GM19351 (cell line): ENCODE results near the gene FOXN3.

Experiments
- ATAC-seq: cut with Tn5 transposase; IDR thresholded peaks from one replicate; pipeline ENCODE4 v1.9.1; 2021; ENCODE audit warnings: mild to moderate bottlenecking, moderate library complexity; ENCODE audit not compliant: unreplicated experiment

The FOXN3 gene

GRCh38 chr14:89417091-89417464, at the start of gene FOXN3:
Gene FOXN3, minus strand, starts transcription at chr14:89417233. Its CDS starts 4,757 bp downstream, at chr14:89412476.
- peak; percentile 45 for ATAC-seq

- ATAC-seq: peak; percentile 49
These were observed 49.5 kb upstream of the FOXN3 start for GRCh38 chr14:89466484-89466883.

- ATAC-seq: no peak
These were observed 48.8 kb upstream of the FOXN3 start for GRCh38 chr14:89465876-89466275.

GRCh38 chr14:89461256-89461655, 44.2 kb upstream of the FOXN3 start:
- no peak for ATAC-seq

- no peak for ATAC-seq
These were observed 41.8 kb upstream of the FOXN3 start for GRCh38 chr14:89458713-89459420.

- no peak for ATAC-seq
These were observed 40.0 kb upstream of the FOXN3 start for GRCh38 chr14:89457007-89457406.

GRCh38 chr14:89455412-89455811, 38.4 kb upstream of the FOXN3 start:
- no peak for ATAC-seq

GRCh38 chr14:89454996-89455395, 38.0 kb upstream of the FOXN3 start:
- no peak for ATAC-seq

GRCh38 chr14:89452281-89452680, 35.2 kb upstream of the FOXN3 start:
- ATAC-seq: no peak

- ATAC-seq: no peak
These were observed 34.2 kb upstream of the FOXN3 start for GRCh38 chr14:89451229-89451628.

GRCh38 chr14:89447182-89447944, 30.3 kb upstream of the FOXN3 start:
- no peak for ATAC-seq

GRCh38 chr14:89445273-89445973, 28.4 kb upstream of the FOXN3 start:
- peak; percentile 63 for ATAC-seq

- ATAC-seq: no peak
These were observed 27.6 kb upstream of the FOXN3 start for GRCh38 chr14:89444516-89445125.

GRCh38 chr14:89444044-89444443, 27.0 kb upstream of the FOXN3 start:
- ATAC-seq: peak; percentile 48

- no peak for ATAC-seq
These were observed 26.1 kb upstream of the FOXN3 start for GRCh38 chr14:89443042-89443629.

- ATAC-seq: no peak
These were observed 25.2 kb upstream of the FOXN3 start for GRCh38 chr14:89442280-89442679.

- ATAC-seq: no peak
These were observed 24.2 kb upstream of the FOXN3 start for GRCh38 chr14:89440986-89441909.

GRCh38 chr14:89435892-89436656, 19.0 kb upstream of the FOXN3 start:
- ATAC-seq: no peak

- no peak for ATAC-seq
These were observed 18.5 kb upstream of the FOXN3 start for GRCh38 chr14:89435492-89435891.
